ENCODE data around the gene TSPEAR.

DNA sequence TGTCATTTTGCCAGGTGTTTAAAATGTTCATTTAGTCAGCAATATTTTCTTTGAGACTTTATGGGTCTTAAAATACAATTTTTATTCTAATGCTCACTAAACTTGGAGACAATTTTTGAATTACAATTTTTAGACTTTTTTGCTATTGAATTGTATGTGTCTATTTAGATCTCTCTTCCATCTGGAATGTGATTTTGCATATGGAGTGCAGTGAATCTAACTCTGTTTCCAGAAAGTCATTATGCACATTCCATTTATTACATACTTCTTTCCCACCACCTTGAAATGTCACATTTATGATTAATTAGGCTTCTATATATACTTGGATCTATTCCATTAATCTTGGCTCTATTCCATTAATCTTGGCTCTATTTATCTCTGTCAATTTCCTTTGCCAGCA lies 5.6 kb upstream of the TSPEAR start:
- no peak for TF ChIP-seq REST (IDR thresholded peaks at IDR 0.05; ENCODE audit: insufficient read depth in 1 of 2, low read depth in 2 of 2, low read length in 1 of 2)
- no peak for TF ChIP-seq CTCF (IDR thresholded peaks at IDR 0.05)
- TF ChIP-seq POLR2AphosphoS5 (IDR thresholded peaks at IDR 0.05; ENCODE audit: low read depth, low read length): no peak
- no peak for TF ChIP-seq TCF7L2 (IDR thresholded peaks at IDR 0.05; ENCODE audit: low read depth, low read length)
- TF ChIP-seq SIN3A (IDR thresholded peaks at IDR 0.05; ENCODE audit: borderline replicate concordance, insufficient read depth, low read depth, low read length): no peak
